HepG2 (cell line): ENCODE results near the gene UROS.

Source experiments
- CC2D1A ChIP-seq: sonication (generic); formaldehyde crosslinking; IDR thresholded peaks from 2 replicates; pipeline ENCODE4 v1.8.1; 2023; ENCODE audit warnings: mild to moderate bottlenecking, missing genetic modification reagents
- CTCF ChIP-seq: sonication (generic); formaldehyde crosslinking; IDR thresholded peaks from 2 replicates; pipeline ENCODE4 v1.5.0; 2020; ENCODE audit warnings: mild to moderate bottlenecking, missing genetic modification reagents, moderate library complexity
- KLF13 ChIP-seq: sonication (generic); formaldehyde crosslinking; IDR thresholded peaks from 2 replicates; pipeline ENCODE4 v1.4.0; 2020; ENCODE audit warnings: mild to moderate bottlenecking, missing genetic modification reagents
- MAX ChIP-seq: IDR thresholded peaks from 2 replicates; pipeline ENCODE4 v1.6.1; 2012; ENCODE audit warnings: inconsistent platforms
- REST ChIP-seq, 2 experiments: IDR thresholded peaks; 2 replicates each; pipeline ENCODE4 v1.6.1; 2011 to 2012; ENCODE audit warnings: low read length in 2 of 2, borderline replicate concordance in 1 of 2, low read depth in 1 of 2, mild to moderate bottlenecking in 1 of 2, moderate library complexity in 1 of 2
- SOX6 ChIP-seq, 2 experiments: fragments of 450-650 bp in 1 of 2; sonication (generic) in 1 of 2; formaldehyde crosslinking in 1 of 2; IDR thresholded peaks; 2 replicates each; pipeline versions ENCODE4 v1.4.0 to v1.6.1; 2017 to 2020; ENCODE audit warnings: antibody characterized with exemption in 1 of 2, mild to moderate bottlenecking in 1 of 2, missing genetic modification reagents in 1 of 2
- ZBTB26 ChIP-seq: IDR thresholded peaks from 2 replicates; pipeline ENCODE4 v1.6.1; 2016; ENCODE audit warnings: missing compliant biosample characterization, missing genetic modification reagents, borderline replicate concordance

- TF ChIP-seq SOX6 (IDR thresholded peaks at IDR 0.05) (no peak), SOX6 (CRISPR knock-in tag; IDR thresholded peaks at IDR 0.05) (no peak), KLF13 (no peak), REST (IDR thresholded peaks at IDR 0.05; ENCODE audit: borderline replicate concordance in 1 of 2, low read depth in 1 of 2, low read length in 2 of 2) (no peak), MAX (no peak), ZBTB26 (no peak), CTCF (no peak), CC2D1A (no peak)
Observed at GRCh38 chr10:125778556-125778955, 44.5 kb downstream of the UROS start.
